HG02973 (cell line): ENCODE measurements around the gene CHPF.
A peak's percentile ranks its signal among the peaks of the same experiment; 100 is the strongest.

Source experiments
- ATAC-seq: cut with Tn5 transposase; IDR thresholded peaks from one replicate; pipeline ENCODE4 v1.9.1; 2021; ENCODE audit warnings: moderate library complexity; ENCODE audit not compliant: unreplicated experiment

CHPF gene, protein sequence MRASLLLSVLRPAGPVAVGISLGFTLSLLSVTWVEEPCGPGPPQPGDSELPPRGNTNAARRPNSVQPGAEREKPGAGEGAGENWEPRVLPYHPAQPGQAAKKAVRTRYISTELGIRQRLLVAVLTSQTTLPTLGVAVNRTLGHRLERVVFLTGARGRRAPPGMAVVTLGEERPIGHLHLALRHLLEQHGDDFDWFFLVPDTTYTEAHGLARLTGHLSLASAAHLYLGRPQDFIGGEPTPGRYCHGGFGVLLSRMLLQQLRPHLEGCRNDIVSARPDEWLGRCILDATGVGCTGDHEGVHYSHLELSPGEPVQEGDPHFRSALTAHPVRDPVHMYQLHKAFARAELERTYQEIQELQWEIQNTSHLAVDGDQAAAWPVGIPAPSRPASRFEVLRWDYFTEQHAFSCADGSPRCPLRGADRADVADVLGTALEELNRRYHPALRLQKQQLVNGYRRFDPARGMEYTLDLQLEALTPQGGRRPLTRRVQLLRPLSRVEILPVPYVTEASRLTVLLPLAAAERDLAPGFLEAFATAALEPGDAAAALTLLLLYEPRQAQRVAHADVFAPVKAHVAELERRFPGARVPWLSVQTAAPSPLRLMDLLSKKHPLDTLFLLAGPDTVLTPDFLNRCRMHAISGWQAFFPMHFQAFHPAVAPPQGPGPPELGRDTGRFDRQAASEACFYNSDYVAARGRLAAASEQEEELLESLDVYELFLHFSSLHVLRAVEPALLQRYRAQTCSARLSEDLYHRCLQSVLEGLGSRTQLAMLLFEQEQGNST

DNA sequence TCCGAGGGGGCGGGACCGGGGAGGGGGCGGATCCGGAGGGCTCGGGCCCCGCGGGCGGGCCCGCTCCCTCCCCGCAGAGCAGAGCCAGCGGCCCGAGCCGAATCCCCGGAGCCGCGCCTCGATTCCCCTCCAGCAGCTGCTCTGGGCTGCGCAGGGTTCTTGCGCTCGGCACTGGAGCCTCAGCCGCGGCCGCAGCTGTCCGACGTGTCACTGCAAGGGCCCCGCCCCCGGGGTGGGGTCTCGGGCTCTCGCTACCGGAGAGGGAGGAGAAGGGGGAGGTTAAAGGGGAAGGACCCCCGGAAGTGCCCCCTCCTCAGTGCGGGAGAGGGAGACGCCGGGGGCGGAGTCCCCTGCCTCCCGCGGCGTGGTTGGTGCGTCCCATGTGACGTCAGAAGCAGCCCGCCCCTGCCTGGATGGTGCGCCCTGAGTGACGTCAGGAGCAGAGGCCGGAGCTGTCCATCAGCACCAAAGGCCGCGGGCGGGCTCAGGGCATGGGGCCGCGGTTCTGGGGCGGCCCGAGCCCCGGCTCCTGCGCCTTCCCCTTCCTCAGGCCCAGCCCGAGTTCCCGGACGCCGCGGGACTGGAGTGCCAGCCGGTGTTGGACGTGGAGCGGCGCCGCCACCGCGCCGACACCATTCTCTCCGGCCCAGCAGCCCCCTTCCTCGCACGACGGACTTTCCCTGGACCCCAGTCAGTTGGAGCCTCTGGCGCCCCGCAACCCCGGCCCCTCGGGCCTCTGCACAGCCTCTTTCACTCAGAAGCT, at the start of gene CHPF, which contains the start of gene TMEM198:
Gene CHPF, minus strand, starts transcription at position 214 of the 763 bp plus-strand sequence. CDS start 271 bp downstream, outside the sequence.
Gene TMEM198, plus strand, starts transcription at position 433 of the 763 bp plus-strand sequence. CDS start 700 bp downstream, outside the sequence.
- peak; percentile 72 for ATAC-seq

DNA sequence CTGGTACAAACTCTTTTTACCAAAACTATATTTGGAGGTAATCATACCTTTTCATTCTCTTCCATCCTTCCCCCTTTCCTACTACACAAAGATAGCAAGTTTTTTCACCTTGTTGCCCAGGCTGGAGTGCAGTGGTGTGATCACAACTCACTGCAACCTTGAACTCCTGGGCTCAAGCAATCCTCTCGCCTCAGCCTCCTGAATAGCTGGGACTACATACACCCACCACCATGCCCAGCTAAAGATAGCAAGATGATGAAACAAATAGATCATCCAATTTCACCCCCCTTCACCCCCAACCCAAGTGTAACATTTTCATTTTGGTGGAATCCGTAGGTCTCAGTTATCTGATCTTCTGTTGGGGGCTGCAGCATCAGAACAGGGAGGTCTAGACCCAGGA, 49.5 kb upstream of the CHPF start:
- ATAC-seq = no peak

DNA sequence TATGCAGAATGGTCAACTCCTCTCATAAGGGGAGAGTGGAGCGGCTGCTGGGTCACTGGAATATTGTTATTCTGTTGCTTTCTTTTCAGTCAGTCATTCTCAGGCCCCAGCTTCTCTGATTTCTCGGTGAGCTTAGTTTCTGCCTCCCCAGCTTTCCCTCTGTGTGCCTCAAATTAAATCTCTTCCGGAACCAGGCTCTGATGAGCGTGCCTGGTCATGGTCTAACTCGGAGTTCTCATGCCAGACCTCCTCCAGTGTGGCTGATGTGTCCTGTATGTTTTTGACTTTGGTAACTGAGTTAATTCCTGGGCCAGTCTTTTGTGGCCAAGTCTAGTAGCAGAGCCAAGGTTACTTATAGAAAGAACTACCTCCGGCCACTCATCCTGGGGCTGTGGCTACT, 49.1 kb upstream of the CHPF start:
- no peak for ATAC-seq

DNA sequence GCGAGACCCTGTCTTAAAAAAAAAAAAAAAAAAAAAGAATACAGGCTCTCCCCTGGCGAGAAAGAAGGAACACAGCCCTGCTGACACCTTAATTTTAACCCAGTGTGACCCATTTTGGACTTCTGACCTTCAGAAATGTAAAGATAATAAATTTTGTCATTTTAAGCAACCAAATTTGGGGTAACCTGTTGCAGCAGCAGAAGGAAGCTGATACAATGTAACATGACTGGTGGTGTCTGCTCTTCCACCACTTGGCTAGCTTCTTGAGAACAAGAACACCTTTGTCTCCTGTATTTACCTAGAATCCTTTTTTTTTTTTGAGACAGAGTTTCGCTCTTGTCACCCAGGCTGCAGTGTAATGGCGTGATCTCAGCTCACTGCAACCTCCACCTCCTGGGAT, 47.5 kb upstream of the CHPF start:
- no peak for ATAC-seq

DNA sequence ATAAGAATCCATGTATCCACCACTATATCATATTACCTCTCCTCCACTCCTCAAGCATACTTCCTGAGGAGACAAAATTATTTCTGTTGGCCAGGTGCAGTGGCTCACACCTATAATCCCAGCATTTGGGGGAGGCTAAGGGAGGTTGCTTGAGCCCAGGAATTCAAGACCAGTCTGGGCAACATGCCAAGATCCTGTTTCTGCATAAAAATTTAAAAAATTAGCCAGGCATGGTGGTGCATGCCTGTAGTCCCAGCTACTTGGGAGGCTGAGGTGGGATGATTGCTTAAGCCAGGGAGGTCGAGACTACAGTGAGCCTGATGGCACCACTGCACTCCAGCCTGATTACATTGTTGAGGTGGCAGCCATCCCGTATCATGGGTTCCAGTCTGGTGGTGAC, 37.7 kb upstream of the CHPF start:
- ATAC-seq = no peak

DNA sequence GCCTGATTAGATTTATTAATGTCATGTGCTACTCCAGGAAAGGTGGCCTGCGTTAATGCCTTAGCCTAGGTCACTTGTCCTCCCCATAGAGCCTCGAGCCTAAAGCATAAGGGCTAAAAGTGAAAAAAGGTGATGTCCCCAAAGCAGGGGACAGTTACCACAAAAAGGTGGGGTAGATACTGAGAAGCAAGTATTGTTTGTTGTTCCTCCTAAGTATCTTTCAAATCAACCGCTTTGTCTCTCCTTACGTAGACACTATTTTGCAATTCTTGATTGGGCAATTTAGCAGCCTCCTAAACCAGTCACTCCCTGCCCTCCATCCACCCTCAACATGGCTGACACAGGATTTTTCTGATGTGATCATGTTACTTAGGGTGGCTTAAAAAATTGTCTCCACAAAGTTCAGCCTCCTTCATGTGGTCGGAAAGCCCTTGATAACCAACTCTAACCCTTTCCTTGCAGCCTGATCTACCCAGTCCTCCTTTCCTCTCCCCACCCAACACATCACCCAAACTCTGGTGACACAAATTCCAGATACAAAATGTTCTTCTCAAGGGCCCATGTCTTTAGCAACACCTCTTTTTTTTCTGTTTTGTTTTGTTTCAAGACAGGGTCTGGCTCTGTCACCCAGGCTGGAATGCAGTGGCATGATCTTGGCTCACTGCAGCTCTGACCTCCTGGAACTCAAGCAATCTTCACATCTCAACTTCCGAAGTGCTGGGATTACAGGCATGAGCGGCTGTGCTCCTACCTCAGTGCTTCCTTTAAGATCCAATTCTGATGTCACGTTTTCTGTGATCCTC, 35.4 kb upstream of the CHPF start:
- no peak for ATAC-seq

DNA sequence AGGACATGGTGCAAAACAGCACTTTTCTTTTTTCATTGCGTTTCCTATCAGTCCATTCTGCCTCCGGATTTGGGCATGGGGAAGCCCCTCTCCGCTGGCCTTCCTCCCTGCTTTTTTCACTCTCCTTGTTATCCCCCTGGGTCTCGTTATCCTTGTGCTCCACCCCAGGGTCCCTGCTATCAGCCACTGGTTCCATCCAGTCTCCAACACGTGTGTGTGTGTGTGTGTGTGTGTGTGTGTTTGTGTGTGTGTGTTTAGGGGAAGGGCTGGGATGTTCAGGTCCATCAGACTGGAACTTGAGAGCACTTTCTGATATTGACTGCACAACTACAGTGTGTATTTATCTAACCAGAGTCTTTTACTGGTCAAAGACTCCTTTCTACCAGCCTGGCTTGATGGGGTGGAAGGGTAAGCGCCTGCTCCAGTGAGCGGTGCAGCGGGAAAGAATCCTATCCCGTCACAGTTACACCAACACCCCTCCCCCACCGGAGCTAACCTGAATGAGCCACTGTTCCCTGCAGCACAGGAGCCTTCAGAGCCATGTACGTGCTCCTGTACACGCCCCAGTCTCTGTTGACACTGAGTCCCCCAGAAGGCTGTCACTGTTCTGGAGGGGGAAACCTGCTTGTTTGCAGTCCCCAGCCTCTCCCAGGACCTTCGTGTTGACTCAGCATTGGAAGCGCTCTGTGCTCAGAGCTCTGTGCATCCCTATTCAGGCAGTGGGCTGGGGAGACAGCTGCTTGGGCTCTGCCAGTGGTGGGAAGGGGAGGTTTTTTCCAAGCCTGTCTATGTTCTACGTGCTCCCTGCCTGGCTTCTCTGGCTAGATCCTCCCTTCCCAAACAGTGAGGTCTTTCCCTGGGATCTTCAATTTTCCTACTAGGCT, 33.1 kb upstream of the CHPF start:
- ATAC-seq = no peak

DNA sequence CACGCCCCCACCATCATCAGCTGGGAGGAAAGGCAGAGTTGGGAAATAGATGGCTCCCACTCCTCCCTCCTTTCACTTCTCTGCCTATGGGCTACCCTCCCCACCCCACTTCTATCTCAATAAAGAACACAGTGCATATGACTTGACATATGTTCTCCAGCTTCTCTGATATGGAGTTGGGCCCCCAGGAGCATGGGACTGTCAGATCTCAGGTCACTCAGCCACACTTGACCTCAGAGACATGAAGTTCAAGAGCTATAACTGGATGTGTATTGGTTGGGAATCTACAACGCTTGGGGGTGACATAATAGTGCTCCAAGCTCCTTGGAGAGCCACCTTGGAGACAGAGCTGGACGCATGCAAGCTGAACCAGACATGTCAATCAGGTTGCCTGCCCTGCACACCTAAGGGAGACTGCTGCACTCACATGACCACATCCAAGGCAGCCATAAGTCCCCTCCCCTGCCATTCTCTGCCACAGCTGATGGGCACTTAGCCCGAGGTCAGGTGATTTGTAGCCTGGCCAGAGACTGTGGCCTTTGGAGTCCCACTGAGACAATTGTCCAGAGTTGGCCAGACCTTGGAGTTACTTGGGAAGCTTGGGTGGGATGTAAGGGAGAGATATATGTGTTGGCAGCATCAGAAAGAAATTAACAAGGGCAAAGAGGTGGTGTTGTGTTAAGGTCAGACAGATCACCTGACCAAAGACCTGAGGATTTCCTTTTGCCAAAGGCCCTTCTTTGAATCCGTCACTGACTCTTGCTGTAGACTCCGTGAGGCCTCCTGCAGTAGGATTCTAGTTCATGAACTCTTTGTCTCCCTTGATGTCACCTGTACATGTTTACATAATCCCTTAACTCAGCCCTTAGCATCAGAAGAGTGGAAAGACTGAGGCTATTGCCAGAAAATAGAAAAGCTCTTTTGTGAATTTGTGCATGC, 32.2 kb upstream of the CHPF start:
- no peak for ATAC-seq

DNA sequence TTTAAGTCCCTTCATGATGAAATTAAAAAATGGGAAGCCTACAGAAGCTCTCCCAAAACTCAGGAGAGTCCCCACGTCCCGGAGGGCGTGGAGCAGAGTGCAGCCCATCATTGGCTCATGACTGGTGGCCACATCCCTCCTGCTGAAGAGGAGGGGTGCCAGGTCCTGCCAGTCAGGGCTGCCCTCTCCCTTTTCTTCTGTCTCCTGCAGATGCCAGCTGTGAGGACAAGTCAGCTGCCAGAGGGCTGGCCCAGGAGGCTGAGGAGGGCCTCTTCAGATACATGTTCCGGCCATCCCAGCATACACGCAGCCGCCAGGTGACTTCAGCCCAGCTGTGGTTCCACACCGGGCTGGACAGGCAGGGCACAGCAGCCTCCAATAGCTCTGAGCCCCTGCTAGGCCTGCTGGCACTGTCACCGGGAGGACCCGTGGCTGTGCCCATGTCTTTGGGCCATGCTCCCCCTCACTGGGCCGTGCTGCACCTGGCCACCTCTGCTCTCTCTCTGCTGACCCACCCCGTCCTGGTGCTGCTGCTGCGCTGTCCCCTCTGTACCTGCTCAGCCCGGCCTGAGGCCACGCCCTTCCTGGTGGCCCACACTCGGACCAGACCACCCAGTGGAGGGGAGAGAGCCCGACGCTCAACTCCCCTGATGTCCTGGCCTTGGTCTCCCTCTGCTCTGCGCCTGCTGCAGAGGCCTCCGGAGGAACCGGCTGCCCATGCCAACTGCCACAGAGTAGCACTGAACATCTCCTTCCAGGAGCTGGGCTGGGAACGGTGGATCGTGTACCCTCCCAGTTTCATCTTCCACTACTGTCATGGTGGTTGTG, 31.1 kb upstream of the CHPF start:
- no peak for ATAC-seq

DNA sequence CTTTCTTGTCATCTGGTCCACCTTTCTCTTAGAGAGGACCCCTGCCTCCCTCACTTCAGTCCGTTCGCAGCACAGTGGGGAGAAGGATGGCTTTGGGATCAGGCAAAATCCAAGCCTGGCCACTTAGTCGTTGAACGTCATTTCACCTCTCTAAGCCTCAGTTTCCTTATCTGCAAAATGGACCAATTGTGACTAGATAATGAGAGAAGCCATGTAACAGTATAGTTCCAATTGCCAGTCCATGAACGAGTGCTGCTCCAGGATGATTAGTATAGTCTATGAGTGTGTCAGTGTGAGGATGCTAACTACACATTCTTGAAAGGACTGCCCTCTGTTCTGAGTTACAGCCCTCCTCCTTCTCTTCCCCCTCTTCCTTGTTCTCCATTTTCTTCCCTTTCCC, 29.6 kb upstream of the CHPF start:
- ATAC-seq = no peak

DNA sequence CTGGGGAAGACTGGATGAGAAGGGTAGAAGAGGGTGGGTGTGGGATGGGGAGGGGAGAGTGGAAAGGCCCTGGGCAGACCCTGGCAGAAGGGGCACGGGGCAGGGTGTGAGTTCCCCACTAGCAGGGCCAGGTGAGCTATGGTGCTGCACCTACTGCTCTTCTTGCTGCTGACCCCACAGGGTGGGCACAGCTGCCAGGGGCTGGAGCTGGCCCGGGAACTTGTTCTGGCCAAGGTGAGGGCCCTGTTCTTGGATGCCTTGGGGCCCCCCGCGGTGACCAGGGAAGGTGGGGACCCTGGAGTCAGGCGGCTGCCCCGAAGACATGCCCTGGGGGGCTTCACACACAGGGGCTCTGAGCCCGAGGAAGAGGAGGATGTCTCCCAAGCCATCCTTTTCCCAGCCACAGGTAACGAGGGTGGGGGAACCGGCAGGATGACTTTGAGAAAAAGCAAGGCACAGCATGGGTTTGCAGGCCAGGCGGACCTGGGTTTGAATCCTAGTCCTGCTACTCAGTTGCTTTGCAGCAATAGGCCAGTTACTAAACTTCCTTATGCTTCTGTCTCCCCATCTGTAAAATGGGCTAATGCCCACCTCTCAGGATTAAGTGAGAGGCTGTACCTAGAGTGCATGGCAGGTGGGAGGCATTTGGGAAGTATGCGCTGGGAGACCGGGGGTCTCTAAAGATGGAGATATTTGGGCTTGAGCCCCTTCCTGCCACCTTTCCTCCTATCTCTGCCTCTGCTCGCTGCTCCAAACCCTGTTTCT, 28.8 kb upstream of the CHPF start, which contains the start of gene INHA:
Gene INHA, plus strand, starts transcription at position 74 of the 765 bp plus-strand sequence. Its CDS starts 65 bp downstream, at position 139.
- ATAC-seq = no peak

DNA sequence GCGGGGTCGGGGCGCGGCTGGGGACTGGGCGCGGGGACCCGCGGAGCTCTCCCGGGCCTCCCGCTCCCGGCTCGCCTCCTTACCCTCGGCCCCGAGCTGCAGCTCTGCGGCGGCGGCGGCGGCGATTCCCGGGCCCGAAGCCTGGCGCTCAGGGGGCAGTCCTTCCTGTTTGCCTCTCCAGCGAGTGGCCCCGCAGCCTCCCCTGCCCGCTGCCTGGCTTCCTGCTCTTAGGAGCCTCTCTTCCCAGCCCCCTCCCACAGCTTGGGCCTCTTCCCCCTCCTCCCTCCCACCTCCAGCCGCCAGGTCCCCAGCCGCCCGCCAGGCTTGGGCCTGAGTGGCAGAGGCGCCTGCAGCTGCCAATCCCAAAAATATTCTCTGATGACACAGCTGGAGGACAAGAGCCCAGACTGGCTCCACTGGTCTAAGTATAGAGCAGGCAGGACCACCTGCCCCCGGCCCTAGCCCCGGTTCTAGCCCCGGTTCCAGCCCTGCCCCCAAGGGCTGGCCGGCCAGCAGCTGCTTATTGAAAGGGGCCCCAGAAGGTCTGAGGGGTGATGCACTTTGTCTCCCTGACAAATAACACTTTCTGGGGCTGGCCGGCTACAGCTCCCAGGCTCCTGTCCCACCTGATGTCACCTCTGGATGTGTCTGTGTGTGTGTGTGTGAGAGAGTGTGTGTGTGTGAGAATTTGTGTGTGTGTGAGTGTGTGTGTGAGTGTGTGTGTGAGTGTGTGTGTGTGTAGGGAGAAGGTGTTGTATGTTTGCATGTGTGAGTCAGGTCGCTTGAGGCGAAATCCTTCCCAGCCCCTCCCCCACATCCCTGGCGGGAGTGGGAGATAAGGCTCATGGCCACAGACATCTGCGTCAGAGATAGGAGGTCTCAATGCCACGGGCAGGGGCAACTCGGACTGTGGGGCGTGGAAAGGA, 28.0 kb upstream of the CHPF start, which contains the start of gene OBSL1:
Gene OBSL1, minus strand, starts transcription at position 229 of the 926 bp plus-strand sequence. CDS start 307 bp downstream, outside the sequence.
- ATAC-seq = no peak

DNA sequence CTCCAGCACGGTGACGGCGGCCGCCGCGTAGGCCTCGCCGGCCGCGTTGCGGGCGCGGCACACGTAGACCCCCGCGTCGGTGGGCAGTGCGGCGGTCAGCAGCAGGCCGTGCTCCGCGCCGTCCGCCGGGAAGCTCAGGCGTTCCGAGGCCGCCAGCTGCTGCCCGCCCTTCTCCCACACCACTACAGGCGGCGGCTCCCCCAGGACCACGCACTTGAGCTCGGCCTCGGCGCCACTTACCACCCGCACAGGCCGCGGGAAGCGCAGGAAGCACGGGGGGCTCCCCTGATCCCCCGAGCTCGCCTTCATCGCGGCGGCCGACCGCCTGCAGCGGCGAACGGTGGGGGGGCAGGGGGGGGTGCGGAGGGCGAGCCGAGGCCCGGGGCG, 27.3 kb upstream of the CHPF start:
- no peak for ATAC-seq

DNA sequence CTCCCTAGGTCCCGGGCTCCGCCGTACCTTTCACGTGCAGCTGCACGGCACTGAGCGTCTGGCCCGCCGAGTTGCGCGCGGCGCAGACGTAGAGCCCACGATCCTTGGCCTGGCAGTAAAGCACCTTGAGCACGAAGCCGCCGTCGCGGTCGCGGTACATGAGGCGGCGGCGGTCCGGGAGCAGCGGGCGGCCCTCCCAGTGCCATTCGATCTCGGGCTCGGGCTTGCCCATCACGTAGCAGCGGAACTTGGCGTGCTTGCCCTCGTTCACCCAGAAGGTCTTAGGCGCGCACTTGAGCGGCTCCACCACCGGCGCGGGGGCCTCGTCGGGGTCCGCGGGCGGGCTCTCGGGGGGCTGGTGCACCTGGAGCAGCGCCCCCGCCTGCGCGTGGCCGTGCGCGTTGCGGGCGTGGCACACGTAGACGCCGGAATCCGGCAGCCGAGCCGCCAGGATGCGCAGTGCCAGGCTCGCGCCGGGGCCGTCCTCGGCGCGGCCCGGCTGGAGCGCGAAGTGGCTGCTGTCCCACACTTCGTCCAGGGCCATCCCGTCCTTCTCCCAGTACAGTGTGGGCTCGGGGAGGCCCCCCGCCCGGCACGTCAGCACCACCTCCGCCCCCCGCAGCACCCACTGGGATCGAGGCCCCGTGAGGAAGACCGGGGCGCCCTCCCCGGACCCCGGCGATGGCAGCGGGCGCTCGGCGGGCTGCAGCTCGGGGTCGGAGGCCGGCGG, 26.8 kb upstream of the CHPF start:
- ATAC-seq = no peak

DNA sequence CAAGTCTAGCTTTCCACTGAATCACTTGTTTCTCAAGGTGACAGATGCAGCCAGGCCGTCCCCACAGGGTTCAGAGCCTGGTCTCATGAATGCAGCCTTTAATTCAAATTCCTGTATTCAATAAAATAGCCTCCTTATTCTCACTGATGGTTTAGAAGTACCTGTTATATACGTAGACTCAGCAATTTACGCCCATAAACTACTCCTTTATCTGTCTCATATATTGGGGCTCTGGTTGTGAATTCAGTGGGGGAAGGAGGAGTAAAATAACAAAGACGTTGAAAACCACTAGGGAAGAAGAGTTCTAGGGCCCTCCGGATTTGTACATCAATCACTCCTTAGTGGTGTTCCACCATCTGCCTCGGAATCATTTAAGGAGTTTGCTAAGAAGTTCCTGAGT, 26.0 kb upstream of the CHPF start:
- no peak for ATAC-seq
